Measurements from ENCODE around the gene PINLYP. TPM values are rescaled to one million over a fixed set of nuclear protein-coding genes. Genes with fewer than 3 reads are reported as not detected.

Gene PINLYP
- polyA plus RNA-seq, 3 donors: 0.83 to 1.3 (median 0.93) TPM

DNA sequence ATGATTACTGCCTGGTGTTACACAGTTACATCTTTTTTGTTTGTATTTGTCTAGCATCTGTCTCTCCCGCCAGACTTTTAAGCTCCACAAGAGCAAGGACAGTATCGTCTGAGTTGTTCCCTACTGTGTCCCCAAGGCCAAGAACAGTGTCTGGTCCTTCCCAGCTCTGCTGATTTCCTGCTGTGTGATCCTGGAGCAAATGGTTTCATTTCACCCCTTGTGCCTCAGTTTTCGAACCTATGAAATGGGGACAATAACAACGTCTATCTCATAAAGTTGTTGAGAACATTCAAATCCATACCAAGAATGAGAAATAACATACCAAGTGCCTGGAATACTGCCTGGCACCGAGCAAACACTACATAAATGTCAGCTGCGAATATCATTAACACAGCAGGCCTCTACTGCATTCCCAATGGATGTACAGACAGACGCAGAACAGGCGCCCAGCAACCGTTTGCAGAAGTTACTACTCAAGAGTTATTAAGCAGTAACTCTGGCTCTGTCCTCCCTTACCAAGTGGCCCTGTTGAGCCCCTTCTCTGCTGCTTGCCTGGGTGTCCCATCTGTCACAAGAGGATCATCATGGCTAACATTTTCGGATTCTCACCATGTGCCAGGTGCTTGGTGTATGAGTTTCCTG lies 11.7 kb upstream of the PINLYP start:
- H3K4me1 ChIP-seq (ENCODE audit: control insufficient read depth in 1 of 2, insufficient read depth in 2 of 2, low read length in 2 of 2): peaks cover 24 to 27% of the 10 kb centered on the region in 2 donors

GRCh38 chr19:43564800-43565199 lies 10.8 kb upstream of the PINLYP start:
- H3K36me3 Mint-ChIP-seq: peaks cover 27 to 32% of the 10 kb centered on the region in 2 donors
- no peak overlapping the region for H3K4me2 ChIP-seq (replicated peaks; ENCODE audit: extremely low read depth, low read length, poor library complexity, severe bottlenecking)
- no peak overlapping the region for H3K27ac ChIP-seq (ENCODE audit: low read depth in 1 of 2, low read length in 2 of 2)

More for the DNA sequence above, 11.7 kb upstream of the PINLYP start:
- Histone ChIP-seq H2AFZ (ENCODE audit: insufficient read depth, low read depth, low read length, poor library complexity, severe bottlenecking) (no peak overlapping the region), H3K9ac (ENCODE audit: insufficient read depth, low read length, poor library complexity, severe bottlenecking) (no peak overlapping the region), H4K20me1 (ENCODE audit: insufficient read depth, low read length) (no peaks in the 10 kb centered on the region), H3K4me3 (replicated peaks in 1 of 3; ENCODE audit: low read depth in 2 of 3, low read length in 3 of 3) (no peak overlapping the region), H3K79me2 (ENCODE audit: insufficient read depth, low read length) (peaks cover 25% of the 10 kb centered on the region), H3K27ac (ENCODE audit: low read depth in 1 of 2, low read length in 2 of 2) (peak overlapping the region in 1 of 2 donors; percentile 94), H3K4me2 (replicated peaks; ENCODE audit: extremely low read depth, low read length, poor library complexity, severe bottlenecking) (no peak overlapping the region), H3K27me3 (ENCODE audit: control insufficient read depth in 2 of 2, insufficient read depth in 2 of 2, low read length in 2 of 2) (no peaks in the 10 kb centered on the region), H3K36me3 (replicated peaks in 1 of 2; ENCODE audit: control insufficient read depth in 1 of 2, insufficient read depth in 2 of 2, low read length in 2 of 2) (peaks cover 0 to 21% of the 10 kb centered on the region in 2 donors), H3K9me3 (replicated peaks in 1 of 2; ENCODE audit: control insufficient read depth in 1 of 2, insufficient read depth in 1 of 2, low read length in 2 of 2) (no peaks in the 10 kb centered on the region)
- Mint-ChIP-seq H3K4me3 (no peak overlapping the region), H3K4me1 (peaks cover 43% of the 10 kb centered on the region), H3K27me3 (ENCODE audit: low read depth in 3 of 3) (peaks cover 0 to 4% (median 0%) of the 10 kb centered on the region in 3 donors), H3K9me3 (peaks cover 0 to 3% (median 0%) of the 10 kb centered on the region in 7 donors), H3K27ac (peak overlapping the region; percentile 90 to 99 (median 96)), H3K36me3 (peaks cover 29 to 38% of the 10 kb centered on the region in 2 donors)
- intact Hi-C loops (cut with micrococcal nuclease): no loop called here
- TF ChIP-seq, protein P1, sequence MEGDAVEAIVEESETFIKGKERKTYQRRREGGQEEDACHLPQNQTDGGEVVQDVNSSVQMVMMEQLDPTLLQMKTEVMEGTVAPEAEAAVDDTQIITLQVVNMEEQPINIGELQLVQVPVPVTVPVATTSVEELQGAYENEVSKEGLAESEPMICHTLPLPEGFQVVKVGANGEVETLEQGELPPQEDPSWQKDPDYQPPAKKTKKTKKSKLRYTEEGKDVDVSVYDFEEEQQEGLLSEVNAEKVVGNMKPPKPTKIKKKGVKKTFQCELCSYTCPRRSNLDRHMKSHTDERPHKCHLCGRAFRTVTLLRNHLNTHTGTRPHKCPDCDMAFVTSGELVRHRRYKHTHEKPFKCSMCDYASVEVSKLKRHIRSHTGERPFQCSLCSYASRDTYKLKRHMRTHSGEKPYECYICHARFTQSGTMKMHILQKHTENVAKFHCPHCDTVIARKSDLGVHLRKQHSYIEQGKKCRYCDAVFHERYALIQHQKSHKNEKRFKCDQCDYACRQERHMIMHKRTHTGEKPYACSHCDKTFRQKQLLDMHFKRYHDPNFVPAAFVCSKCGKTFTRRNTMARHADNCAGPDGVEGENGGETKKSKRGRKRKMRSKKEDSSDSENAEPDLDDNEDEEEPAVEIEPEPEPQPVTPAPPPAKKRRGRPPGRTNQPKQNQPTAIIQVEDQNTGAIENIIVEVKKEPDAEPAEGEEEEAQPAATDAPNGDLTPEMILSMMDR (IDR thresholded peaks at IDR 0.05): no peak
- DNase-seq: no peak
- 65% methylated on average over 7 of the region's 10 CpGs for WGBS (ENCODE audit: insufficient coverage)

More at GRCh38 chr19:43564800-43565199, 10.8 kb upstream of the PINLYP start:
- intact Hi-C loops (cut with micrococcal nuclease): no loop called here
- DNase-seq: no peak
- Histone ChIP-seq H3K4me3 (replicated peaks in 1 of 3; ENCODE audit: low read depth in 2 of 3, low read length in 3 of 3) (no peak overlapping the region), H4K20me1 (ENCODE audit: insufficient read depth, low read length) (no peaks in the 10 kb centered on the region), H3K27me3 (ENCODE audit: control insufficient read depth in 2 of 2, insufficient read depth in 2 of 2, low read length in 2 of 2) (no peaks in the 10 kb centered on the region), H3K9ac (ENCODE audit: insufficient read depth, low read length, poor library complexity, severe bottlenecking) (no peak overlapping the region), H3K9me3 (replicated peaks in 1 of 2; ENCODE audit: control insufficient read depth in 1 of 2, insufficient read depth in 1 of 2, low read length in 2 of 2) (no peaks in the 10 kb centered on the region), H3K36me3 (replicated peaks in 1 of 2; ENCODE audit: control insufficient read depth in 1 of 2, insufficient read depth in 2 of 2, low read length in 2 of 2) (peaks cover 0 to 16% of the 10 kb centered on the region in 2 donors), H3K79me2 (ENCODE audit: insufficient read depth, low read length) (peaks cover 29% of the 10 kb centered on the region), H3K4me1 (ENCODE audit: control insufficient read depth in 1 of 2, insufficient read depth in 2 of 2, low read length in 2 of 2) (peaks cover 24 to 27% of the 10 kb centered on the region in 2 donors), H2AFZ (ENCODE audit: insufficient read depth, low read depth, low read length, poor library complexity, severe bottlenecking) (no peak overlapping the region)
- peaks cover 0 to 3% (median 0%) of the 10 kb centered on the region in 7 donors for H3K9me3 Mint-ChIP-seq
- peaks cover 43% of the 10 kb centered on the region for H3K4me1 Mint-ChIP-seq
- peak overlapping the region in 5 of 7 donors; percentile 12 to 79 (median 53) for H3K27ac Mint-ChIP-seq
- WGBS (ENCODE audit: insufficient coverage): 43% methylated on average over 9 of the region's 9 CpGs
- TF ChIP-seq, protein P1 (IDR thresholded peaks at IDR 0.05): no peak
- peaks cover 0 to 4% (median 0%) of the 10 kb centered on the region in 3 donors for H3K27me3 Mint-ChIP-seq (ENCODE audit: low read depth in 3 of 3)
- no peak overlapping the region for H3K4me3 Mint-ChIP-seq

Data from CD14-positive monocyte (primary cell).